ENCODE data around the gene PLCG2.

Gene PLCG2

DNA sequence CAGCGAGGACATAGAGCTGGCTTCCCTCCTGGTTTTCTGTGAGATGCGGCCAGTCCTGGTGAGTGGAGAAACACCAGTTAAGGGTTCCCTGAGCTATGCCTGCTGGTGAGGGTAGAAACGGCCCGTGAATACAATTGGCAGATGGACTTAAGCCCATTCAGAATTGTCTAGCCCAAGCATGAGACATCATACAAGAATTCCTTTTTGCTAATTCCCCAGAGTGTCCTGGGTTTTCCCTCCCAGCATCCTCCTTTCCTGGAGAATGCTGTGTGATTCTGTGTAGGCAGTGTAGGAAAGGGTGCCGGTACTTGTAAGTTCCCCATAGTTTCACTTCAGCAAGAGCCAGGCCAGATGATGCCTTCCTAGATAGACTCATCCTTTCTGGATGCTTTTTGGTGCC is 167.1 kb downstream of the PLCG2 start:
- POLR2A ChIA-PET, result no interaction called here
- no peak for DNase-seq (ENCODE audit: low read depth, low spot score)
- TF ChIP-seq, protein P1, sequence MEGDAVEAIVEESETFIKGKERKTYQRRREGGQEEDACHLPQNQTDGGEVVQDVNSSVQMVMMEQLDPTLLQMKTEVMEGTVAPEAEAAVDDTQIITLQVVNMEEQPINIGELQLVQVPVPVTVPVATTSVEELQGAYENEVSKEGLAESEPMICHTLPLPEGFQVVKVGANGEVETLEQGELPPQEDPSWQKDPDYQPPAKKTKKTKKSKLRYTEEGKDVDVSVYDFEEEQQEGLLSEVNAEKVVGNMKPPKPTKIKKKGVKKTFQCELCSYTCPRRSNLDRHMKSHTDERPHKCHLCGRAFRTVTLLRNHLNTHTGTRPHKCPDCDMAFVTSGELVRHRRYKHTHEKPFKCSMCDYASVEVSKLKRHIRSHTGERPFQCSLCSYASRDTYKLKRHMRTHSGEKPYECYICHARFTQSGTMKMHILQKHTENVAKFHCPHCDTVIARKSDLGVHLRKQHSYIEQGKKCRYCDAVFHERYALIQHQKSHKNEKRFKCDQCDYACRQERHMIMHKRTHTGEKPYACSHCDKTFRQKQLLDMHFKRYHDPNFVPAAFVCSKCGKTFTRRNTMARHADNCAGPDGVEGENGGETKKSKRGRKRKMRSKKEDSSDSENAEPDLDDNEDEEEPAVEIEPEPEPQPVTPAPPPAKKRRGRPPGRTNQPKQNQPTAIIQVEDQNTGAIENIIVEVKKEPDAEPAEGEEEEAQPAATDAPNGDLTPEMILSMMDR (IDR thresholded peaks at IDR 0.05; ENCODE audit: insufficient read depth, low read length, missing control alignments), result no peak
- no peak overlapping the region for H3K4me3 ChIP-seq (ENCODE audit: low read depth, low read length)
- CTCF ChIA-PET, result interaction anchor here (0.9 kb wide), 1 partner anchor 111 kb away, joined by 4 read pairs; no protein-coding TSS in a partner anchor

DNA sequence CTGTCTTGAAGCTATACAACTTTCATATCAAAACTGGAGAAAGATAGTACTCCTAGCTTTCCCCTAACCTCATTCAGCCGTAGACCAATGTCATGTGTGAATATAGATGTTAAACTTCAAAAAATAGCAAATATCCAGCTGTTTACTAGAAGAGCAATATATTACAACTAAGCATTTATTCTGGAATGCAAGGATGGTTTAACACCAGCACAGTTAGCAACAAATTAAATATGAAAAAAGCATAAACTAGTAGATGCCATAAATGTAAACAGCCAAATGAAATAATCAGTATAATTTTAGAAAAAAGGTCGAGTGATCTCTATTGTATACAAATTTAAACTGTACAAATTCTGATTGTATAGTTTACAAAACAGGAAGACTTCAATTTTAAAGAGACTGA is 172.5 kb downstream of the PLCG2 start:
- no peak overlapping the region for H3K4me3 ChIP-seq (ENCODE audit: low read depth, low read length)
- DNase-seq (ENCODE audit: low read depth, low spot score), result no peak
- ChIA-PET CTCF (no interaction called here), POLR2A (no interaction called here)
- TF ChIP-seq, protein P1 (IDR thresholded peaks at IDR 0.05; ENCODE audit: insufficient read depth, low read length, missing control alignments), result no peak

DNA sequence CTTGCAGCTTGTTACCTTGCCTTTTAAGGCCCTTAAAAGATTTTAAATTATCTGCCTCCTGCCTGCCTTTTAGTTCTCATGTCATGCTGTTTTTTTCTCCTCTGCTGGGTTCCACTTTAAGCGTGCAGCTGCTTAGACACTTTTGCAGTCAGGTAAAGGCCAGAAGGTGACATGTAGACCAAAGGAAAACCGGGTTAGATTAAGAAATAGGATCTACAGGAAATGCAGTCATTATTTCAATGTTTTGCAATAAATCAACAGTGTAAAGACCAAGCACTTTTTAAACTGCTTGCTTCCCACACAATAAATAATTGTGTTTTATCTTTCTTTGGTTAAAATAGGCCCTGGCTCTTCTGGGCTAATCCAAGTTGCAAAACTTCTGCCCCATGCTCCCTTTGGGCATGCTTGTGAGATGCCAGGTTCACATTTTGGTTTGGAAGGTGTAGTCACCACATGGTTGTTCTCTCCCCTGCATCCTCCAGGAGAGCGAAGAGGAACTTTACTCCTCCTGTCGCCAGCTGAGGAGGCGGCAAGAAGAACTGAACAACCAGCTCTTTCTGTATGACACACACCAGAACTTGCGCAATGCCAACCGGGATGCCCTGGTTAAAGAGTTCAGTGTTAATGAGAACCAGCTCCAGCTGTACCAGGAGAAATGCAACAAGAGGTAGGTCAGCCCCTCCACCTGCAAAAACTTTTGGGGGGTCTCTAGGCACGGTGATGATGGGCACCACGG is 177.3 kb downstream of the PLCG2 start:
- H3K4me3 ChIP-seq (ENCODE audit: low read depth, low read length), result no peak overlapping the region
- TF ChIP-seq, protein P1 (IDR thresholded peaks at IDR 0.05; ENCODE audit: insufficient read depth, low read length, missing control alignments), result no peak
- DNase-seq (ENCODE audit: low read depth, low spot score), result no peak
- ChIA-PET POLR2A (no interaction called here), CTCF (interaction anchor here (1.0 kb wide), 1 partner anchor 274 kb away, joined by 5 read pairs; no protein-coding TSS in a partner anchor)

DNA sequence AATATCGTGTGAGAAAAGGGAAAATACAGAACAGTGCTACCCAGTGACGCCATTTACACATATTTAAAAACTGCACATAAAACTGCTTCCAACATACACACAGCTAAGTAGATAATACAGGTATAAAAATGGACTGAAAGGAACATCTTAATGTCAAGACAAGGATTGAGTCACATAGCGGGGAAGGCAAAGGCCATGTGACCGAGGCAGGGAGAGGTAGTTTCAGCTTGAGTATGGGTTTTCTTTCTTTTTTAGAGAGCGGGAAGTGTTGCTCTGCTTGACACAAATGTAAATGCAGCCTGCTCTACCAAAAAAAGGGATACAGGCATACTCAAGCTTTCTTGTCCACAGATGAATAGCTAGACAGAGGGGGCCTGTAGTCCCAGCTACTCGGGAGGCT is 185.7 kb downstream of the PLCG2 start:
- DNase-seq (ENCODE audit: low read depth, low spot score), result no peak
- CTCF ChIA-PET, result no interaction called here

DNA sequence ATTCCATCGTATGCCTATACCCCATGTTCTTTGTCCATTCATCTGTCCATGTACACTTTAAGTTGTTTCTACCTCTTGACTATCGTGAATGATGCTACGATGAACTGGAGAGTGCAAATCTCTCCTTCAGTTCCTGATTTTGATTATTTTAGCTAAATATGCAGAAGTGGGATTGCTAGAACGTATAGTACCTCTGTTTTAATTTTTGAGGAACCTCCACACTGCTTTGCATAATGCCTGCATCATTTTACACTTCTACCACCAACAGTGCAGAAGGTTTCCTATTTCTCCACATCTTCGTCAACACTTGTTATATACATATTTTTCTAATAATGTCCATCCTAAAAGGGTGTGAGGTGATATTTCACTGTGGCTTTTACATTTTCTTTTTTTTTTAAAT is 188.3 kb downstream of the PLCG2 start:
- TF ChIP-seq, protein P1 (IDR thresholded peaks at IDR 0.05; ENCODE audit: insufficient read depth, low read length, missing control alignments), result no peak
- CTCF ChIA-PET, result no interaction called here
- H3K4me3 ChIP-seq (ENCODE audit: low read depth, low read length), result no peak overlapping the region
- no peak for DNase-seq (ENCODE audit: low read depth, low spot score)
- POLR2A ChIA-PET, result no interaction called here

More for the DNA sequence above, 185.7 kb downstream of the PLCG2 start:
- POLR2A ChIA-PET, result no interaction called here
- no peak overlapping the region for H3K4me3 ChIP-seq (ENCODE audit: low read depth, low read length)
- TF ChIP-seq, protein P1 (IDR thresholded peaks at IDR 0.05; ENCODE audit: insufficient read depth, low read length, missing control alignments), result no peak

DNA sequence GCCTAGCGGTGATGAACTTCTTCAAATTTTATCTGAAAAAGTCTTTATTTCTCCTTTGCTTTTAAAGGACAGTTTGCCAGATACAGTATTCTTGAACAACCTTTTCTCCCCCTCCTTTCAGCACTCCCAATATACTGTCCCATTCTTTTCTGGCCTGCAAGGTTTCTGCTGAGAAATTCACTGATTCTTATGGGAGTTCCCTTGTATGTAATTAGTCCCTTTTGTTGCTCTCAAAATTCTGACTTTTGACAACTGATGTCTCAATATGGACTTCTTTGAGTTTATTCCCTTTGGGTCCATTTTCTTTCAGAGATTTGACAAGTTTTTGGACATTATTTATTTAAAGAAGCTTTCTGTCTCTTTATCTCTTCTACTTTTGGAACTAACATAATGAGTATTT is 192.8 kb downstream of the PLCG2 start:
- CTCF ChIA-PET, result no interaction called here
- H3K4me3 ChIP-seq (ENCODE audit: low read depth, low read length), result no peak overlapping the region
- no peak for DNase-seq (ENCODE audit: low read depth, low spot score)
- TF ChIP-seq, protein P1 (IDR thresholded peaks at IDR 0.05; ENCODE audit: insufficient read depth, low read length, missing control alignments), result no peak
- POLR2A ChIA-PET, result no interaction called here

Data from AG04449 (cell line).